WI38 (cell line): ENCODE data around the gene RPRML.
"Not testable (repeated sequence)": the region's sequence is repeated elsewhere in the genome, so short reads cannot be mapped to it uniquely, and the experiment has no call there.

Experiments used
- H3K4me3 ChIP-seq: 2 replicates; pipeline ENCODE4 v1.5.1; 2011; ENCODE audit warnings: low read depth, mild to moderate bottlenecking, control low read depth, low read length
- CTCF ChIP-seq: IDR thresholded peaks from 2 replicates; pipeline ENCODE4 v1.5.1; 2012; ENCODE audit warnings: low read depth, mild to moderate bottlenecking, control low read depth, low read length

RPRML gene

DNA sequence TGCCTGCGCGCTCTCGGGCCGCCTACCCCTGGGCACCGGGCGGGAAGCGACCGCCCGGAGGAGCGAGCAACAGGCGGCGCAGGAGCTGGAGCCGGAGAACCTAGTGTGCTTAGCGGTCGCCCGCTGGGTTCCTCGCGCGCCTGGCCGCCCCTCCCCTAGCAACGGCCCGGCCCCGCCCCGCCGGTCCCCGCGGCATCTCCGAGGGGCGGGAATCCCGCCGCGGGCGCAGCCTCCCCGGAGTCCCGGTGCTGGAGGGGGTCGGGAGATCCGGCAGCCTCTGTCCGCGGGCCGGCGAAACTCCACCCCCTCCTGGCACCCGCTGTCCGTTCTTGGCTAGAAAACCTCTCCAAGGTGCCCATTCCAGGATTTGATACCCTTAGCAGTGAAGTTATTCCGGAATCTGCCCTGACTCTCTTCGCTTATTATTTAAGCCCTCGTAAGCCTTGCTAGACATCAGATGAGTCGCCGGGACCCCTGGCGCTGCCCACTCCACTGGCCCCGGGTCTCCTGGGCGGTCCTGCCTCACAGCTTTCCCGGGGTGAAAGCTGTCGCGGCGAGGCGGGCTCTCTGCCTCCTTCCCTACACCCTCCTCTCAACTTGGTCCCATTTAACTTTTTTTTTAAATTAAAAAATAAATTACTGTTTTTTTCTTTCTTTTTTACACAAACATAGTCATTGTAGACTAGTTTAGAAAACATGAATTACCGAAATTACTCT is at the start of gene RPRML:
Gene RPRML (minus strand): TSS at position 107 of the 717 bp plus-strand sequence. CDS start 246 bp downstream, outside the sequence.
- TF ChIP-seq CTCF, result no peak

DNA sequence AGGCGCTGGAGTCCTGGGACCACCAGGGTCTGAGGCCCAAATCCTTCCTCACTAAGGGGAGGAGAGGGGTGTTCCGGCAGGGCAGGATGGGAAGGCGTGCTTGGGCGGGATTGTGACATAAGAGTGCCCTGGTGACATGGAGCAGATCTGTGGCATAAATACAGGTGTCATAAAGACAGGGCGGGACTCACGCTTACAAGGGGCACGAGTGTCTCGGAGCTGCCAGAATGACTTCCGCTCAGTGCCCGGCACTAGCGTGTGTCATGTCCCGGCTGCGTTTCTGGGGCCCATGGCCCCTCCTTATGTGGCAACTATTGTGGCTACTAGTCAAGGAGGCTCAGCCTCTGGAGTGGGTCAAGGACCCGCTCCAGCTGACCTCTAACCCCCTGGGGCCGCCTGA is 37.9 kb upstream of the RPRML start:
- H3K4me3 ChIP-seq, result not testable (repeated sequence)

More for the DNA sequence above, at the start of gene RPRML:
- peak within 1 kb of the TSS; percentile 56 for H3K4me3 ChIP-seq

- H3K4me3 ChIP-seq, result no peak overlapping the region
- no peak for TF ChIP-seq CTCF
These were observed 34.3 kb upstream of the RPRML start for GRCh38 chr17:47013341-47013740.

DNA sequence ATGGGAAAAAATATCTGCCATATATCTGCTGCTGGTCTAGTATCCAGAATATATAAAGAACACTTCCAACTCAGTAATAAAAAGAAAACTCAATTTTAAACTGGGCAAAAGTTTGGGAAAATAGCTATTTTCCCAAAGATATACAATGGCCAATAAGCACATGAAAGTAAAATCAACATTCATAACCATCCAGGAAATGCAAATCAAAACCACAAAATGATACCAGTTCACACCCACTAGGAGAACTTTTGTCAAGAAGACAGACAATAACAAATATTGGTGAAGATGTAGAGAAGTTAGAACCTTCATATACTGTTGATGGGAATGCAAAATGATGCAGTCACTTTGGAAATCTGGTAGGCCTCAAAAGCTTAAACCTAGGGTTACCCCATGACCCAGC is 33.4 kb upstream of the RPRML start:
- H3K4me3 ChIP-seq, result no peak overlapping the region
- no peak for TF ChIP-seq CTCF

DNA sequence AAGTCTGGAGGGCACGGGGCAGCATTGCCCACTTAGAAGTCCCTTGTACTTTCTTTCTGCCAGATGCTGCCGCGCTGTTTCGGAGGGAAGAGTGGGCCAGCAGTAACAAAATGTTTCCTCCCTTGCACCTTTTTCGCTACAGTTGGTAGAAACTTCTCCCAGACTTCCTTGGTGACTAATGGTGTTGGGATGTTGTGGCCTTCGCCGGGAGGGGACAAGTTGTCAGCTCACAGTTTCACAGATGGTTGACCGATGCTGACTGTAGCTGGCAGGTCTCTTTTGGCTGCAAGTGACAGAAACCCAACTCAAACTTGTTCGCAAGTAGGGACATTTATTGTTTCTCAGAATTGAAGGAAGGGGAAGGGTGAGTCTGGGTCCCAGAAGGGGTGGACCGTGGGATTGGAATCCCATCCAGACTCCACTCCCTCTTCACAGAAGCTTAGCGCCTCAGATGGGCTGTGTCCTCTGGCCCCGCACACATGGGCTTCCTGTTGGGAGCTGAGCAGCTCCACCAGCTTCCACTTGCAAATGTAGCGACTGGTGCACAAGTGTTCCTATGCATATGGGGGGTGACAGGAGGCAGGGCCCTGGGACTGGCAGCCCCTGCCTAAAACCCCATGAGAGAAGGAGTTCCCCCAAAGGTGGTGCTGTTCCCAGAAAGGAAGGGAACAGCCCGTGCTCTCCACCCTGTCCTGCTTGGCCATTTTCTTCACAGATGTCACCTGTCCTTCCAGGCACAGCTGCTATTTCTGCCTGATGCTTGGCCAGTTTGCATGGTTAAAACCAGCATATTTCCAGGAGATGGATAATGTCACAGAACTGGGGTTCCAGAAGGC is 30.9 kb upstream of the RPRML start:
- H3K4me3 ChIP-seq, result no peak overlapping the region
- TF ChIP-seq CTCF, result no peak

DNA sequence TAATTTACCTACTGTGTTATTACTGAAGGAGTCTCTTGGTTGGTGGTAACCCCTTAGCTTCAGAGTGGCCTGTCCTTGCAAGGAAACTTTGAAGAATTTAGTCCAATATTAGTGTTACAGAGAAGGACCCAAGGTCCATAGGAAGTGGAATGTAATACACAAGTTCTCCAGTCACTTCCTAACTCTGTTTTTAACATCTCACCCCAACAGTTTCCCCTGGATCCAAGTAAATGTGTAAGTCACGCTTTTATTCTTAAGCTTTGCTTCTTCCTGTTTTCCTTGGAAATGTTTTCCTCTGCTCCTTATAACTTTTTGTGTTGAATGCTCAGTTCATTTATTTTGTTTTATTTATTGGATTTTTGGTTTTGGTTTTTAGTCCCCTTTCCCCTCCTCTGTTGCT is 25.9 kb upstream of the RPRML start:
- TF ChIP-seq CTCF, result no peak

GRCh38 chr17:47003864-47004263 is 24.8 kb upstream of the RPRML start:
- not testable (repeated sequence) for H3K4me3 ChIP-seq

More for the DNA sequence above, 25.9 kb upstream of the RPRML start:
- H3K4me3 ChIP-seq, result no peak overlapping the region

DNA sequence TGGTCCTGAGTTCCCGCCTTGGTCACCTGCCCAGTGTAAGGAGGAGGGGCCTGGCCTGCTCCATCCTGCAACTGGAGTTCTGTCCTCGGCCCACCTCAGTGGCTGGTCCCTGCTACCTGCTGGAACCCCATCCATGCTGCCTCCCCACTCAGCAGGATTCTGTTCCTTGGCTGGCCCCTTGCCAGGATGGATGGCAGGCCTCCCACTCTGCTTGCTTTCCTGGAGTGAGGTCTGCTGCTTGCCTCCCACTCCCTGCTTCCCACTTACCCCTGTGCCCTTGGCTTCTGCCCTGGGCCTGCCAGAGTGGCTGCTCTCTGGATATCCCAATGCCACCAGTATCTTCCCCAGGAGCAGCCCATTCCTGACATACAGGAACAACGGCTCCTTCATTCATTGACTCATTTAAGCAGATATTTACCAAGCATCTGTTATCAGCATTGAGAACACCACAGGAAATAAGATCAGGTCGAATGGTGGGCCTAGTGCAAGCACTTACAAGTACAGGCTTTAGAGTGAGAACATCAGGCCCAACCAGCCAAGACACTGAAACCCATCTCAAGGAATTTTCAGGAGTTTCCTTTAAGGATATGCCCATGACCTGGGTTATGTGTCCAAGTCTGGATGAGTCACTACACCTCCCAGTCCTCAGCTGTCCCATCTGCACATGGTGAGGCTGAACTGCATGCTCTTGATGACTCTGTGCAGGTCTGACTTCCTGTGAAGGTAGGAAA is 17.0 kb upstream of the RPRML start:
- TF ChIP-seq CTCF, result no peak
- H3K4me3 ChIP-seq, result no peak overlapping the region
